HG02571 (cell line): ENCODE results near the gene BMP8B.

Experiments used
- ATAC-seq: cut with Tn5 transposase; IDR thresholded peaks from one replicate; pipeline ENCODE4 v1.9.1; 2021; ENCODE audit warnings: mild to moderate bottlenecking, moderate library complexity; ENCODE audit not compliant: unreplicated experiment

BMP8B gene

DNA sequence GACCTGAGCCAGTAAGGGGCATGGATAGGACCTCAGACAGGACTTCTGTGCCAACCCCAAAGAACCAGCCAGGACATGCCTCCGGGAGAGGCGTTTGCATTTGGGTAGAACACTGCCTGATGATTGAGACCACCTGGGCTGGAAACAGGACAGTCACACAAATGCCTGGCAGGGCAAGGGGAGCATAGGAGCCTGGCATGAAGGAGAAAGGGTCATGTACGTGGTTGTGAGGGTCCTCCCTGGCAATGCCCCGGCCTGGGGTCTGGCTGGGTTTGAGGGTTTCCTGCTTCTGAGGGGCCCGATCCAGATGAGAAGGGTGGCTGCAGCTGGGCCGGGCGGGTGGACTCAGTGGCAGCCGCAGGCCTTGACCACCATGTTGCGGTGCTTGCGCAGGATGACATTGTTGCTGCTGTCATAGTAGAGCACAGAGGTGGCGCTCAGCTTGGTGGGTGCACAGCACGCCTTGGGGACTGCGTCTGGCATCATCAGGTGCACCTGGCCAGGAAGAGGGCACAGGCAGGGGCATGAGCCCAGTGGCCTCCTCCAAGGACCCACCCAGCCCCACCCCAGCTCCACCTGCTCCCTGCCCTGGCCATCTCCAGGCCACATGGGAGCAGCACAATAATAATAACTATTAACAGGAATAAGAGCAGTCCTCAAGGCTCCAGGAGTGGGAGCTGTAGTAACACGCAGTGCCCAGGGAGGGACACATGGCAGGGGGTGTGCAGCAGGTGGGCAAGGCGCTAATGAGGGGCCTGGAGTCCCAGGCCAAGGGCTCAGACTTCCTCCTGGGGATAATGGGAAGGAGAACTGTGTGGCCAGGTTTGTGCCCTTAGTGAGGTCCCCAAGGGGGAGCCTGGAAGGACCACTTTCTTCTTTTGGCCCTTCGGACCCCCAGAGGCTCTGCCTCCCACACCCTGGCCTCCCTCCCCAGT lies 28.3 kb downstream of the BMP8B start:
- no peak for ATAC-seq

- no peak for ATAC-seq
Measured at GRCh38 chr1:39759436-39759726, 29.3 kb downstream of the BMP8B start.

GRCh38 chr1:39758556-39759435 lies 29.9 kb downstream of the BMP8B start:
- no peak for ATAC-seq

DNA sequence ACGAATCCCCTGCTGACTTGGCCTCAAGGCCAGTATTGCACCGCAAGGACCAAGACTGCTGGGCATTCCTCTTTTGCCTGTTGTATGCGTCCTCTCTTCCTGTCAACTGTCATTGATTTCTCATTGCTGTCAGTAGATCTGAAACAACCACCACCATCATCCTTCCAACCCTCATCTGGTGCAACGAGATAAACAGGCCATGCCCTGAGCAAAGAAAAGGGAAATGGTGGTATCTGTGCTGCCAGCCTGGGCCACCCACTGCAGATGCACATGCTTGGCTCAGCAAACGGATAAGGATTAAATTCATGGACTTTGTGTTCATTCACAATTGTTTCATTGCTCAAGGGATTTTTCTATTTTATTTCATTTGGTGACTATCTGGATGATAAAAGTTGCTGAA lies 31.2 kb downstream of the BMP8B start:
- no peak for ATAC-seq

GRCh38 chr1:39755965-39756659 lies 32.6 kb downstream of the BMP8B start:
- ATAC-seq, result no peak

GRCh38 chr1:39754906-39755504 lies 33.7 kb downstream of the BMP8B start:
- ATAC-seq, result no peak

DNA sequence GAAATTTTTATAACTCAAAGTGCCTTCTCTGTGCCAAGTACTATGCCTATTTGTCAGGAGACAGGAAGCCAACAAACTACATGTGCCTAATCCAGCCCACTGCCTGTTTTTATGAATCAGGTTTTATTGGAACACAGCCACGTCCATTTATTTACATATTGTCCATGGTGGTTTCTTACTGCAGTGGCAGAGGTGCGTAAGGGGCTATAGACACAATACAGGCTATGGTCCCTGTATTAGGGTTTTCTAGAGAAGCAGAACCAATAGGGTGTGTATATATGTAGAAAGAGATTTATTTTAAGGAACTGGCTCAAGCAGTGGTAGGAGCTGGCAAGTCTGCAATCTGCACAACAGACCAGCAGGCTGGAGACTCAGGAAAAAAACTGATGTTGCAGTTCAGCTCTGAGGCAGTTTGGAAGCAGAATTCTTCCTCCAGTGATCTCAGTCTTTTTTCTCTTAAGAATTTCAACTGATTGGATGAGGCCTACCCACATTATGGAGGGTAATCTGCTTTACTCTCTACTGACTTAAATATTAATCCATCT lies 34.6 kb downstream of the BMP8B start:
- no peak for ATAC-seq

DNA sequence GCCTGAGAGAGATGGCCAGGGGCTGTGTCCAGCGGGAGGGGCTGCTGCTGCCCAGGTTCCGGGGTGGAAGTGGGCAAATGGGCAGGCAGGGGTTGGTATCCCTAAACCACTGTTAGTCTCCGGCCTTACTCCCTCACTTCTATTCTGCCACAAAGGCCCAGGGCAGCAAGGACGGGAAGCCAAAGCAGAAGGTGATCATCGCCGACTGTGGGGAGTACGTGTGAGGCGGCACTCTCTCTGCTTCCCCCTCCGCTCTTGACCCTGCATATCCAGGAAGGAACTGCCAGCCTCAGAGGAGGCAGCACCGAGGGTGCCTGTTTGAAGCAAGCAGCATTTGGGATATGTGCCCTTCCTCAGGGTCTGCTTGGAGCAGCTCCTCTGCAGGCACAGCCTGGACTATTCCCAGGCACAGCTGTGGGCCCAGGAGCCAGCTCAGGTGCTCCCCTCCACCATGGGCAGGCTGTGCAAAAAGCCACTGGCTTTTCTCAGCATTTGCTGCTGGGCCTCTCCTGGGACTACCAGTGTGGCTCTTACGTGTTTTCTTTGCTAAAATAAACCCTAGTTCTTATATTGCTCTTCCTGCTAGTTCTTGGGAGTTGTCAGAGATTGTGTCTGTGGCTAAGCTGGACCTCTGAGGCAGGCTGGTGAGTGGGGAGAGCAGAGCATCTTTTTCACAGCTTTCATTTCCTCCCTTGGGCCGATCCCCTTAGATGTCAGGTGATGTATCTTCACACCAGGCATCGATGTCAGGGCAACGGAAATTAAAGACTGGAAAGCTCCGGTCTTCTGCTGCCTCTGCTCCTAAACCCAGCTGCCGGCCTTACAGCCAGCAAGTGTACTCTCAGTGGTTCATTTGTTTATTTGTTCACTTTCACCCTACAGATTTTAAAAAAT lies 35.3 kb downstream of the BMP8B start:
- ATAC-seq, result no peak

- ATAC-seq, result no peak
Measured at GRCh38 chr1:39752703-39753102, 36.0 kb downstream of the BMP8B start.

DNA sequence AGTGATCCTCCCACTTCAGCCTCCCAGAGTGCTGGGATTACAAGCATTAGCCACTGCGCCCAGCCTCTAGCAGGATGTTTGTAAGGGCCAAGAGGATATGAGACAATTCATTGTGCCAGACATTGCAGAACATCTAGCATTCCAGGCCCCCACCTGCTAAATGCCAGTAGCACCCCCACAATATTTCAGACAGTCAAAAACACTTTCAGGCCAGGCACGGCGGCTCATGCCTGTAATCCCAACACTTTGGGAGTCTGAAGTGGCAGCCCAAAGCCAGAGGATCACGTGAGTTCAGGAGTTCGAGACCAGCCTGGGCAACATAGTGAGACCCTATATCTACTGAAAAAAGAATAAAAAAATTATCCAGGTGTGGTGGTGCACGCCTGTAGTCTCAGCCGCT lies 37.1 kb downstream of the BMP8B start:
- no peak for ATAC-seq

DNA sequence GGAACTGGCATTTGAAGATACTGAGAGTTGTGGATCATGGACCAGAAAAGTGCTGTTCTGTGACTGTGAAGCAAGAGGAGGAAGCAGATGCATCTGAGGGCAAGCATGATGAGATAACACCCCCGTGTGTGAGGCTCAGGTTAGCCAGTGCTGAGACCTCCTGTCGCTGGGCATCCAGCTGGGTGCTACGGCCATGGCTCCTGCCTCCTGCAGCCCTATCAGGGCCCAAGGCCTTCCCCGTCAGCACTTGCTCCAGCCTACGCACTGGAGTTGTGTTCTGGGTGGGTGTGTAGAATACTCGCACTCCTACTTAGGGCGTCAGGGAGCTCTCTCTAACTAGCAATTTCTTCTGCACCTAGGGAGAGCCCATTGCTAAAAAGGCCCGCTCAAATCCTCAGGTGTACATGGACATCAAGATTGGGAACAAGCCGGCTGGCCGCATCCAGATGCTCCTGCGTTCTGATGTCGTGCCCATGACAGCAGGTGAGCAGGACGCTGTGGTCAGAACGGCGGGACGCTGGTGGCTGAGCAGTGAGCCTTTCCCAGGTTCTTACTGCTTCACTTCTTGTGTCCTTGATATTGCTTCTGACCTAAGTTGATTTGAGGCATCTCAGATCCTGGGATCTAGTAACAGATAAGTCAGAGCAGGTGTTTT lies 43.5 kb downstream of the BMP8B start:
- ATAC-seq, result no peak

GRCh38 chr1:39738622-39739366 lies 49.9 kb downstream of the BMP8B start, which contains the start of gene PPIE:
TSS of gene PPIE (plus strand) at chr1:39738882. CDS start at chr1:39738901, 19 bp downstream.
- peak; percentile 88 for ATAC-seq

GRCh38 chr1:39737546-39738169 lies 51.0 kb downstream of the BMP8B start:
- ATAC-seq, result no peak

DNA sequence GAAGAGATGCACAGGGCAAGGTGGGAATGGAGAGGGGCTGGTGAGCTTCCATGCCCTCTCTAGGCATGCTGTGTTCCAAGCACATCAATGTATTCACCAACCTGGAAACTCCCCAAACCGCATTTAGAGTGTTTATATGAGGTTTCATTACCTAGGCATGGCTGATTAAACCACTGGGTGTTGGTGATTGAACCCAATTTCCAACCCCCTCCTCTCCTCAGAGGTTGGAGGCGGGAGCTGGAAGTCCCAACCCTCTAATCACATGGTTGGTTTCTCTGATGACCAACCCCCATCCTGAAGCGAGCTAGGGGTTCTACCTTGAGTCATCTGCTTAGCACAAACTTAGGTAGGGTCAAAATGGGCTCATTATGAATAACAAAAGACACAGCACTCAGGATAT lies 52.9 kb downstream of the BMP8B start:
- ATAC-seq, result no peak

- ATAC-seq, result no peak
Measured at GRCh38 chr1:39733161-39733560, 55.5 kb downstream of the BMP8B start.

DNA sequence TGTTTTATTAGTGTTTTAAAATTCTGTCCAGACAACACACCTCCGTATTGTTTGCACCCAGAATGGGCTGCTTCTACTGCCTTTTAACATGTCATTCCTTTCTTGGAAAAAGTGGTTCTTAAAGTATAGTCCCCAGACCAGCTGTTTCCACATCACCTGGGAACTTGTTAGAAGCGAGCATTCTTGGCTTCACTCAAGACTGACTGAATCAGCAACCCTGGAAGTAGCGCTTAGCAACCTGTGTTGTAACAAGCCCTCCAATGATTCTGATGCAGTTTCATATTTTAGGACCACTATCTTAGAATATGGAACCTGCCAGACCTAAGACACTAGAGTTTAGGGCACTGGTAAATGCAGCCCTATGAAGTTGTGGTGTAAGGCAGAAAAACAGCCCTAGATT lies 55.9 kb downstream of the BMP8B start:
- no peak for ATAC-seq

DNA sequence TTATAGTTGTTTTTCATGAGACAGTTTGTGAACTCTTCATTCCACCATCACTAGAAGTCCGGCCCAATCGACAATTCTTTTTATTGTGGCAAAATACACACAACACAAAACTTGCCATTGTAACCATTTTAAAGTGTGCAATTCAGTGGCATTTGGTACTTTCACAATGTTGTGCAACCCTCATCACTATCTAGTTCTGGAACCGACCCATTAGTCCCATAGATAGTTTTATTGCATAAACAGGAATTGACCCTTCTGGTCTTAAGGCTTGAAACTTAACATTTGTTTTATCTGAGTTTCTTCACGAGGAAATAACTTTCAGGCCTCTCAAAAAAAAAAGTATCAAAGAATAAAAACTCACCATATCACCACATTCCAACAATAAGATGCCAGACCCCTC lies 58.8 kb downstream of the BMP8B start:
- ATAC-seq, result no peak

GRCh38 chr1:39729030-39729429 lies 59.6 kb downstream of the BMP8B start:
- ATAC-seq, result no peak
